GM18502 (cell line): ENCODE data around the gene ZDHHC14.

ENCODE experiments used
- ATAC-seq: cut with Tn5 transposase; IDR thresholded peaks from one replicate; pipeline ENCODE4 v1.9.1; 2021; ENCODE audit warnings: mild to moderate bottlenecking; ENCODE audit not compliant: unreplicated experiment, poor library complexity

Gene ZDHHC14

DNA sequence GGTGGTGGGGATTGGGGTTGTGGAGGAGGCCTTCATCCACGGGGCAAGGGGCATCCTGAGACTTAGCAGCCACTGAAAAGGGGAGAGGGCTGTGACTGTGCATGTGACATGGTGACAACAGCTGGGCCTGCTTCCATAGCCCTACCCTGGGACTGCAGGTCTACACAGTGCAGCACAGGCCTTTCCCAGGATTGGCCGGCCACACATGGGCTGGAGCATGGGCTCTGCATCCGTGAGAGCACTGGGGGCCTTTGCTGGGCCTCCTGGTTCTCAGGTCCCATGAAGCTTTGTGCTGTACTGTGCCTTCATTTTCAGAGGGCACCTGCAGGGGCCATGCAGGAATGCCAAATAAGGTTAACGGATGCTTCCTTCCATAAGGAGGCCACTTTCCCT lies 56.0 kb downstream of the ZDHHC14 start:
- no peak for ATAC-seq

DNA sequence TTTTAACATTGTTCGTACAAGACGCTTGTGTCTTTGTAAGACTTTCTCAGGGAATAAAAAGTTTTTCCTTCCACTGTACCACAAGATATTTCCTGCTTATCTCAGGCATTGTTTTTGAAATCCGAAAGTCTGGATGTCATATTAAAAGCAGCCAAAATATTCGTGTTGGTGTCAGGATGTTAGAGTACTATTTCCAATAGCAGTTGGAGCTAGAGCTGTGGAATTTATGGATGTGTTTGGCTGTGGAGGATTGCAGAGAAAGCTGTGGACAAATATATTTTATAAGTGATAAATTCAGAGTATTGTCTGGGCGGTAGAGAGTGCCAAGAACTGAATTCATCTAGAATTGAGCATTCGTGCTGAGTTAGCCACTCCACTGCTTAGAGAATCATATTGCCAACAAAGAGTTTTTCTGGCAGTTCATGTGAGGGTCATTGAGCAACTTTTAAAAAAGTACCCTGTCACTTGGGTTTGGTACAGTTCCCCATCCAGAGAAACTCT lies 57.7 kb downstream of the ZDHHC14 start:
- no peak for ATAC-seq

DNA sequence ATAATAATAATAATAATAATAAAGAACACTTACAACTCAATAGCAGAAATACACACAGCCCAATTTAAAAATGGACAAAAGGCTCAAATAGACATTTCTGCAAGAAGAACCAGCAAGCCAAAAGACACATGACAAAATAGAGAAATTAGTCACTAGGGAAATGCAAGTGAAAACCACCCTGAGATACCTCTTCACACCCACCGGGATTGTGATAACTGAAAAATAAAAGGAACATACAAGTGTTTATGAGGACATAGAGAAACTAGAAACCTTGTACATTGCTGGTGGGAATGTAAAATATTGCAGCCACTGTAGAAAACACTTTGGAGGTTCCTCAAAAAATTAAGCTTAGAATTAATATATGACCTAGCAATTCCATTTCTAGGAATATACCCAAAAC lies 59.2 kb downstream of the ZDHHC14 start:
- ATAC-seq = no peak

DNA sequence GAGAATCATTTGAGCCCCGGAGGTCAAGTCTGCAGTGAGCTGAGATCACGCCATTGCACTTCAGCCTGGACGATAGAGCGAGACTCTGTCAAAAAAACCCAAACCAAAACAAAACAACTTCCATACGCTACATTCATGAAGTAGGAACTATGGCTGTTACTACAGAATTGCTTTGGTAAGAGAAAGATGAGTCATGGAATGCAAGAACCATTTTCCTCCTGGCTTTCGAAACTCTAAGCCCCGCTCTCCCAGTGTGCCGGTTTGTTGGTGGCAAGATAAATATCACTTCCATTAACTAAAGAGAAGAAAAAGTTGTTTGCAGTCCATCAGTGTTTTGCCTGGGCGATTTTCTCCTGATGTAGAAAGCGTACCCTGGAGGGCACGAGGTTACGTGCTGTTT lies 61.3 kb downstream of the ZDHHC14 start:
- no peak for ATAC-seq

DNA sequence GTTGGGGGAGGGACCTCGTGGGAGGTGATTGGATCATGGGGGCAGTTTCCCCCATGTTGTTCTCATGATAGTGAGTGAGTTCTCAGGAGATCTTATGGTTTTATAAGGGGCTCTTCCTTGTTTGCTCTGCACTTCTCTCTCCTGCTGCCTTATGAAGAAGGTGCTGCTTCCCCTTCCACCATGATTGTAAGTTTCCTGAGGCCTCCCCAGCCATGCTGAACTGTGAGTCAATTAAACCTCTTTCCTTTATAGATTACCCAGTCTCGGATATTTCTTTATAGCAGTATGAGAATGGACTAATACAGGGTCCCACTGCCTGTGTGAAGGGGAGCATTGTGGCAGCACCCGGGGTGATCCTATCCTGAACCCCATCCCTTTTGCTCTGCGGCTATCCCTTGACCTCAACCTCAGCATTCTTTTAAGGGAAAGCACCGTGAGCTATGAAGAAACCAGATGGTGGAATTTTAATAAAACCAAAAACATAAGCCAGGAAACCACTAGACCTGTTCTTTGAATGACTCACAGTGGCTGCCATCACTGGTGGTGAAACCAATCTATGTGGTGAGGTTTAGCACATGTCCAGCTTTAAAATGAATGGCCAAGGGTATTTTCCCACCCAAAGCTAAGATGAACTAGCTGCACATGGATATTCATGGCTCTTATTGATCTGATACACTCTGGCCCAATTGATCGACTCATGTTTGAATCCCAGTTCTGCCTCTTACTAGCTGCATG lies 62.2 kb downstream of the ZDHHC14 start:
- peak; percentile 92 for ATAC-seq

DNA sequence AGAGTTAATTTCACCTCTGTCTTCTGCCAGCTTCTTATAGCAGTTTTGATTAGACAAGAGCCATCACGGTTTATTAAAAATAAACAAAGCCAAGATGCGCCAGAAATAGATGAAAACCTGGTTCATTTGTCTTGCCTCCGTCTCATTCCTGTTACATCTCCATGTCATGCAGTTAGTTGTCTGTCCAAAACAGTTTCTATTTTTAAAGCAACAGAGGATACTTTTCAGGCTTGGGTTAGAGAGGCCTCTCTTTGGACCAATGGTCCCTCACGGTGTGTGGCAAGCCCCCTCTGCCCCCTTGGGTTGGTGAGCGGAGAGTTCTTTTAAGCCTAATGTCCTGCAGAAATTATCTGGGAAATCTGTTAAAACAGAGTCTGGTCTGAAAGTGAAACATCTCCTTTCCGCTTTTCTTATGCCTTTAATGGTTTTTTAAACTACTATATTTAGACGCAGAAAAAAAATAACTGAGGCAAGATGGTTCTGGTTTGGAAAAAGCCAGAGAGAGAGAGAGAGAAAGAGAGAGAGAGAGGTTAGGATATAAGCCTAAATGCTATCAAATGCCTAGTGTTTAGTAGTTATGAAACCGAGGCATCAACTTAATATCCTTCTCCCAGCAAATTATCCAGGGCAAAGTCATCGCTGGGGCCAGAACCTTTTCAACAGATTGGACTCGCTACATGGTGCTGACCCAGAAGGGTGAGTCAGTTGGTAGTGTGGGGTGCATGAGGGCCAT lies 64.5 kb downstream of the ZDHHC14 start:
- ATAC-seq = no peak

DNA sequence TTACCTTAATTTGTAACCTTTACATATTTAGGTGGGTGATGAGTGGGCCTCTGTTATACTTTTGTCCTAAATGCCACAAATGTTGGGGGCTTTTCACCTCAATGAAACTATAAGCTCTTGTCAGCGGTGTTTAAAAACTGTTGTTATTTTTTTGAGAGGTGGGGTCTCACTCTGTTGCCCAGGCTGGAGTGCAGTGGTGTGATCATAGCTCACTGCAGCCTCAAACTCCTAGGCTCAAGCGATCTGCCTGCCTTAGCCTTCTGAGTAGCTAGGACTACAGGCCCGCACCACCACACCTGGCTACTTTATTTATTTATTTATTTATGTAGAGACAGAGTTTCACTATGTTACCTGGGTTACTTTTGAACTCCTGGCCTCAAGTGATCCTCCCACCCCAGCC lies 66.7 kb downstream of the ZDHHC14 start:
- no peak for ATAC-seq

DNA sequence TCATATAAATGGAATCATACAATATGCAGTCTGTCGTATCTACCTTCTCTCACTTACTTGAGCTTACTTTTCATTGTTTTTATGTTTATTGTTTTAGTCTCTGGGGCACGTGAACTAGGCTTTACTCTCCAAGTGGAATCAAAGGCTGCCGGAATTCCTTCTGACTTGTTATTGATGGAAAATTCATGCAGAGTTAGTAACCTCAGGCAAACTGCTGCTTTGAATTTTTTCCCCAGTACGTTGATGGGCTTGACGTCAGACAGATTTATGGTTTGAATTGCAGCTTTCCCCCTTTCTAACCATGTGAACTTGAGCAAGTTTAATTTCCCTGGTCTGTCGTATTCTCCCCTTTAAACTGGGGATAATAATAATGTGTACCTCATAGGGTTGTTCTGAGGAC lies 68.6 kb downstream of the ZDHHC14 start:
- ATAC-seq = no peak

DNA sequence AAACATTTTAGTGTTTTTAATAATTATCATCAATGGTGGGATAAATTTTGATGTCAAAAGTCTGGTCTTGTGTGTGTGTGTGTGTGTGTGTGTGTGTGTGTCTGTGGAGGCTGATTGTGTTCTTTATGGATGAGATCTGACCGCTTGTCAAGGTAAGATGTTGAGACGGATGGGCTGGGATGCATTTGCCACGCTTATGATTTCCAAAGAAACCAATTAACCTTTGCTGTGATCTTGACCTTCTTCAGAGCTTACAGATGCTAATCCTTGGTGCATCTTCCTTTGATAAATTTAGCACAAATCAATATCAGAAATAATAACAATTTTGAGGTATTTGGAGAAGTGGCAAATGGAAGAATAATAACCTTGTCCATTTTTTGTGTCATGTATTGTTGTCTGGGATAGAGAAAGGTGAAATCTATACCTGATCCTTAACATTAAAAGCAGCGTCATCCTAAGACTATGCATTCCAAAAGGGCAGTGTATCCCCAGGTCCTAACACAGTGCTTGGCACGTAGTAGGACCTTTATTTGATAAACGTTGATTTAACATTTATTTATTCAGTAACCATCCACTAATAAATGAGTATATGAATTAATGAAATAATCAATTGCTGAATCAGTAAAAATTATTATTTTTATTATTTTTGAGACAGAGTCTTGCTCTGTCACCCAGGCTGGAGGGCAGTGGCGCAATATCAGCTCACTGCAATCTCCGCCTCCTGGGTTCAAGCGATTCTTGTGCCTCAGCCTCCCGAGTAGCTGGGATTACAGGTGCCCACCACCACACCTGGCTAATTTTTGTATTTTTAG lies 70.1 kb downstream of the ZDHHC14 start:
- no peak for ATAC-seq

DNA sequence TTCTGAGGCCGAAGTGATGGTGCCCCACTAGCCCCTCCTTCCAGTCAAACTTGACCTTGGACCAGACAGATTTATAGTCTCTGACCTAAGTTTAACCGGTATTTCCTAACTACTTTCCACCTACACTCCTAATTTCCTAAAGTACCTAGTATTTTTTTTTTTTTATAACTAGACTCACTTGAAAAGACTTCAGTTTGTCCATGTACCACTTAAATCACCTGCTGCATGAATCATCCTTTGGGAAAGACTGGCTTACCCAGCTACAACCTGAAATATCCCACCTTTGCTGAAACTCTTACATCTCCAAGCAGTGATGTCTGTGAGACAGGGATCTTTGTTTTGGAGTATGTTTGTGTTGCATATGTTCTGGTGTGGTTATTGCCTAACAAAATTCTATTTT lies 71.1 kb downstream of the ZDHHC14 start:
- ATAC-seq = no peak

DNA sequence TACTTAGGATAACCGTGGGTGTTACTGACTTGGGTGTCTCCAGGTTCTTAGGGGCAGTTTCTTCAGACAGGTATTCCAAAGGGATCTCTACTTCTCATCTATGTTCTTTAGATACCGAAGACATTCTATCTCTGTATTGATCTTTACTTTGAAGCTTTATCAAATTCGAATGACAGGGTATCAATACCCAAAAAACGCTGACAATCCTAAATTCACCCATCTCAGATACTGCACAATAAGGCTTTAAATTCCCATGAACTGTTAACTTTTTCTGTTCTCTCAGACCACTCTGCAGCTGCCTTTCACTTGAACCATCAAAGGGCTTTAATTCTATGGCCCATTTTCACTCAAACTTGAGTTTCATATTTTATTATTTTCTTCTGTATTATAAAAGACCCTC lies 72.1 kb downstream of the ZDHHC14 start:
- no peak for ATAC-seq

DNA sequence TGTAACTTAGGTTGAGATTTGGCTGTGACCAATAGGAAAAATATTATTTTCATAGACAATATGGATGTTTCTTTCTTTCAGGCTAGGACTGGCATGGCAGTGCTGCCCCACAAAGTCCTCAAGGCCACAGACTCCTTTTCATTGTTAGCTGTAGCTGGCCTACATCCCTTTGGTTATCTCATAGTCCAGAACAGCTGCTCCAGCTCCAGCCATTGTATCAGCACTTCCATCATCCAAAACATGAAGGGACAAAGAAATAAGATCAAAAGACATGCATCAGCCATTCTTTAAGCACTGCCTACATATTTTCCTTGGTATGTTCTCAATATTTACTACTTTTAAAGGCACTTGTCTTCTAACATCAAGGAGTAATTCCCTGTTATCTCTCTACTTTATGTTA lies 73.0 kb downstream of the ZDHHC14 start:
- ATAC-seq = no peak

DNA sequence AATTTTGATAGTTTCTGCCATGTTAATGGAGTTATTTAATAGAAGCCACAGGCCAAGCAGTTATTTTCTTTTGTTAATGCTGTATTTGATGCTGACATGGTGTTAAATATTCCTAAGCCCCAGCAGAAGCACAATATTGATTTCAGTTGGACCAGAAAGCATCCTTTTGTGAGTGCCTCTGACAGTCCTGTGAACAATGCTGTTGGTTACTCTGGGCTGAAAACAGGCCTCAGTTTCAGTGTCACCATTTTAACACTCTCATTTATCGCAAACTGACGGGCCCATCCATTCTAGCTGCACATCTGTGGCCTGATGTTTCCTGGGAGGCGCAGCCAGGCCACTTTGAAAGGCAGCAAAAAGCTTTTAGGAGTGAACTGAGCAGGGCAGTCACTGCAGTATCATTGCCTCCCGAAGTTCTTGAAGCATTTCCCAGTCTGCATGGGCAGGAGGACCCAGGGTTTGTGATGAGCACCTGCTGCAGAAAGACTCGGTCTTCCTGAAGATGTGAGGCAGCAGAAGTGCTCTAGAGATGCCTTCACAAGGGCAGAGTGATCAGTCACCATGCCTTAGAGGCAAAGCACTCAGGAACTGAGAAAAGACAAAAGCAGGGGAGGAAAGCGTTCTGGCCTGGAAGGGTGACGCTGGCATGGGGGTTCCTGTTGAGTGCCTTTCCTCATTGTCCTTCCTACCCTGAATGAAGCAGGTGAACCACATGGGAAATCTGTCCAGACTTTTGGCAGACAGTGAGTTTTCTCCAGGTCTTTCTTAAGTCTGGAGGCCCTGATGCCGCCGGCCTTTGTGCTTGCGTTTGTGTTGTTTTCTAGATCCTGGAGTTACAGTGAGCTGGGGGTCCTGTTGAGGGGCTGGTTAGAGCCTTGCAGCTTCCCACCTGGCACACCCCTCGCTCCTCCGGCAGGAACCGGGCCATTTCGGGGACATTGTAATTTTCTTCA lies 74.0 kb downstream of the ZDHHC14 start:
- ATAC-seq = no peak

DNA sequence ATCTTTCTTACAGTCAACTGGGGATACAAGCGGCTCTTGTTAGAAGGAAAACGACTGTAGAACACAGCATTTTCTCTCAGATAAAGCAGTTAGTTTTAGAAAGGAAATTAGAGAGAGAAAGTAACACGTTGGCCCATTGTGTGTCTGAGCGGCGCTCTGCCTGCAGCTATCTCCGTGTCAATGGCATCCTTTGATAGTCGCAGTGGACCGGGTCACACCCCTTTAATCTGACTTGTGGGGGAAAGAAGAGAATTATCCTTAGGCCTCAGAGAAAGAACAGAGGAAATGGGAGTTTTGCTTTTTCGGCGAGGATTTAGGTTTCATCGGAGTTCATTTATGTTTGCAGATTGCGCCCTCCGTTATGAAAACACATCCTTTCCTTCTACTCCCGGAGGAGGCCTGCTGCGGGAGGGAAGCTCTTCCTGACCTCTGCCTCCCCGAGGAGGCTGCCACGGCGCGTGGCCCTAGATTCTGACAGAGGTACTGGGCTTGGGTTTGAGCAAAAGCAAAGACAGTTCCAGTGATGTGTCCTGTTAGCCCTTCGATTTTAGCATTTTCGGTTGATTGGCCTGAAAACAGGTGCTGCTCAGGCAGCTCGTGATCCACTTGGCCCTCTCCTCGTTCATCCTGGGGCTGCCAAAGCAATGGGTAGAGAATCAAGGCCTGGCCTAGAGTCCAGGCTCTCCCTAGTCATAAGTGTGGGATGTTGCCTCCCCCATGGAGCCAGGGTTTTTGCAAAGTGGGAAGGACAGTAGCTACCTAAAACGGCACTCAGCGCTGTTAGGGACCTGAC lies 74.9 kb downstream of the ZDHHC14 start:
- no peak for ATAC-seq

DNA sequence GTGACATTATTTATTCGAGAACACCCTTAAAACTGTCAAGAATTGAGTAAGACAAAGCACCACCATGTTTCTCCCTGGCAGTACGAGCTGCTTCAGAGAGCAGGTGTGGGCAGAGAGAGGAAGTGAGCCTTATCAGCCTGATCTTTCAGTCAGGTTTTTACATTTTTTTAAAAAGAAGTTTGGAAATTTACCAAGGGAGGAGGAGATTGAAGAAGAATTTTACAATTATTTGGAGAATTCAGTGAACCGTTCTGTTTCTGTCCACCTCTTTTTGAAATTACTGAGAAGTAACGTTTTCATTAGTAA lies 75.5 kb downstream of the ZDHHC14 start:
- peak; percentile 62 for ATAC-seq

DNA sequence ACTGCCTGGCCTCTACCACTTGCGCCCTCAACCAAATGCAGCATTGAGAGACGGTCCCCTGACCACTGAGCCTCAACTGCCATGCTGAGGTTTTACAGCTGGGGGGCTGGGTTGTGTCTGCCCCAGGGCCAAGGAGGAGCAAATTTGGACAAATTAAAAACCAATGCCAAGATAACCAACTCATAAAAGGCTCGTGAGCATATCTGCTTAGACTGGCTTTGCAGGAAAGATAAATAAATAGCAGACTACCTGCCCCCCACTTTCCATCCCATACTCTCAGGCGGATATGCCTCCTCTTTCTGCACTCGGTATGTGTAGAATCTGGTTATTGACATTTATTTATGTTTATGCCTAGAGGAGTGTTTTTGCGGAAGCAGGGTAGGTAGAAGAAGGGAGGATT lies 76.8 kb downstream of the ZDHHC14 start:
- ATAC-seq = no peak

DNA sequence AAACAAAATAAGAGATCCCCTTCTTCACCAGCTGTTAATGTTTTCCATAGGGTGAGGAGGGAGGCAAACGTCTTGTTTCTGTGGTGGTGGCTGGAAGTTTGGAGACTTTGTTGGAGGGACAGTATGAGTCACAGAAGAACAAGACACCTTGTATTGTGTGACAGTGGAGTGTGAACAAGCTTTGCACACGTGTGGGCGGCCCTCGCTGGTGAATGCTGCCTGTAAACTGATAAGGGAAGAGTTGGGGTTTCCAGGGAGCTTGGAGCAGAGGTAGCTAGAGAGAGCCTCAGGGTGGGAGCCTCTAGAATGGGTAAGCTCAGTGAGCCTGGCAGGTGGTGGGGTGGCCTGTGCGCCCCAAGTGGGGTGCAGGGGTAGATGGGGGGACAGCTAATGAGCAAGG lies 78.3 kb downstream of the ZDHHC14 start:
- no peak for ATAC-seq

DNA sequence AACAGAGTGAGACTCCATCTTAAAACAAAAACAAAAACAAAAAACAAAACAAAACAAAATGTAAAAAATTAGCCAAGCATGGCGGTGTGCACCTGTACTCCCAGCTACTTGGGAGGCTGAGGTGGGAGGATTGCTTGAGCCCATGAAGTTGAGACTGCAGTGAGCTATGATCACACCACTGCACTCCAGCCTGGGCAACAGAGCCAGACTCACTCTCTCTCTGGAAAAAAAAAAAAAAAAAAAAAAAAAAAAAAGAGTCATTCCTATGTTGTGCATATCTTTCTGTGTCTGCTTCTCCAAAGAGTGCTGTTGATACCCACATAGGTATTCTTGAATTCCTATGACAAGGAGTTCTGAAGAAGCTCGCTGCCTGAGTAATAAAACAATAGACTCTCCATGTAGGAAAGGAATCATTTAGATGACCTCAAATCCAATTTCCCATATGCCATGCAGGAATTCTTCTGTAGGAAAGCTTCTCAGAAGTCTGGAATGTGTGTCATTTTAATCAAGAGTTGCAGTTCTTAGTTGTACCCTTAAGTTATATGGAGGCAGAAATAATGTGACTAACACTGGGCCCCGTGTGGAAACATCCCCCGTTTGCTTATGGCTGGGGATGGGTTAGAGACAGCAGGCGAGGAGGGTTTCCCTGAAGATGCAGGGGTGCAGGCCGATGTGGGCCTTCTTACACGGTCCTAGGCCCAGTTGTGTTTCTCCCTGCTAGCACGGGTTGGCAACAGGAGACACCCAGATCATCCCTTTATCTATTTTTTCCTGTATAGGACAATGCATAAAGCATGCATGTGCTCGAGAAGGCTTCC lies 79.4 kb downstream of the ZDHHC14 start:
- ATAC-seq = peak; percentile 8
